C4-2B (cell line): ENCODE data around the gene PI16.

Source experiments
- CTCF ChIP-seq: fragments of 450-650 bp; conservative IDR thresholded peaks from 2 replicates; pipeline ENCODE4 v1.5.1; 2017; ENCODE audit warnings: mild to moderate bottlenecking
- ZFX ChIP-seq: fragments of 450-650 bp; IDR thresholded peaks from 2 replicates; pipeline ENCODE4 v1.6.1; 2017

DNA sequence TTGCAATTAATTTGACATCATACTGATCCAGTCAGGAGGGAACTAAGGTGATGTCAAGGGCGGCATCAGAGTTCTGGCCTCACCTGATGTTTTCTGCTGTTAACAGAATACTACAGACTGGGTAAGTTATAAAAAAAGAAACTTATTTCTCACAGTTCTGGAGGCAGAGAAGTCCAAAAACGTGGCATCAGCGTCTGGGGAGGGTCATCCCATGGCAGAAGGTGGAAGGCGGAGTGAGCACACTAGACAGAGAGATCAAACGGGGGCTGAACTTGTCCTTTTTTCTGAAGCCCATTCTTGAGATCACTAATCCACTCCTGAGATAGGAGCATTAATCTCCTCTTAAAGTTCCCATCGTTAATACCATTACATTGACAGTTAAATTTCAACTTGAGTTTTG, 34.7 kb downstream of the PI16 start:
- no peak for TF ChIP-seq CTCF
- no peak for TF ChIP-seq ZFX
